PFSK-1 (cell line): ENCODE data around the gene PGA4.

Source experiments
- FOXP2 ChIP-seq: optimal IDR thresholded peaks from 2 replicates; pipeline ENCODE3; 2011; ENCODE audit warnings: borderline replicate concordance, control low read depth, inconsistent platforms; ENCODE audit not compliant: insufficient read depth; ENCODE audit errors: extremely low read length, extremely low read depth
- POLR2AphosphoS5 ChIP-seq: IDR thresholded peaks from 2 replicates; pipeline ENCODE4 v1.6.1; 2012; ENCODE audit warnings: low read depth, mild to moderate bottlenecking, control low read depth, low read length, moderate library complexity
- SIN3A ChIP-seq: IDR thresholded peaks from 2 replicates; pipeline ENCODE4 v1.6.1; 2012; ENCODE audit warnings: mild to moderate bottlenecking, low read length, moderate library complexity, borderline replicate concordance; ENCODE audit not compliant: insufficient read depth
- TAF1 ChIP-seq: IDR thresholded peaks from 2 replicates; pipeline ENCODE4 v1.6.1; 2012; ENCODE audit warnings: low read length, control low read depth, borderline replicate concordance; ENCODE audit not compliant: insufficient read depth
- TF ChIP-seq, protein P1 (sequence below), 2 experiments: IDR thresholded peaks; 2 replicates each; pipeline versions ENCODE4 v1.6.1 to v1.8.0; 2011 to 2012; ENCODE audit warnings: low read depth in 2 of 2, low read length in 2 of 2, control low read depth in 1 of 2, inconsistent platforms in 1 of 2, mild to moderate bottlenecking in 1 of 2, moderate library complexity in 1 of 2; ENCODE audit not compliant: insufficient read depth in 1 of 2

Gene PGA4

DNA sequence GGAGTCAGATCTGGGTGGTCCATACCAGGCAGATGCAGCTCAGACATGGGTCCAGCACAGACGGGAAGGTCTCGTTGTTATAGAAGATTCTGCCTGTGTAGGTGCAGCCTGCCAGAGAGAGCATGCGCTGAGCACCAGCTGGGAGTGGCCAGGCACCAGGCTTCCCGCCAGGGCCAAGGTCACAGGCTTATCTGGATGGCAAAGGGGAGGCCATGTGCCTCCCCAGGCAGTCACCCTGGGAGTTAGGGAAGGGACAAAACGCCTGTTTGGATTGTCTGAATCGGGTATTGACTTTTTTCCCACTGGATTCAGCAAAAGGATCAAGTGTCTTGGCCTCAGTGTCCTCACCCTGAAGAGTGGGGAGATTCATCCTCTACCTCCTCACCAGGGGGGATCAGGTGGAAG, 45.3 kb downstream of the PGA4 start:
- TF ChIP-seq TAF1 (no peak), POLR2AphosphoS5 (no peak), FOXP2 (no peak), SIN3A (no peak)
- TF ChIP-seq, protein P1, sequence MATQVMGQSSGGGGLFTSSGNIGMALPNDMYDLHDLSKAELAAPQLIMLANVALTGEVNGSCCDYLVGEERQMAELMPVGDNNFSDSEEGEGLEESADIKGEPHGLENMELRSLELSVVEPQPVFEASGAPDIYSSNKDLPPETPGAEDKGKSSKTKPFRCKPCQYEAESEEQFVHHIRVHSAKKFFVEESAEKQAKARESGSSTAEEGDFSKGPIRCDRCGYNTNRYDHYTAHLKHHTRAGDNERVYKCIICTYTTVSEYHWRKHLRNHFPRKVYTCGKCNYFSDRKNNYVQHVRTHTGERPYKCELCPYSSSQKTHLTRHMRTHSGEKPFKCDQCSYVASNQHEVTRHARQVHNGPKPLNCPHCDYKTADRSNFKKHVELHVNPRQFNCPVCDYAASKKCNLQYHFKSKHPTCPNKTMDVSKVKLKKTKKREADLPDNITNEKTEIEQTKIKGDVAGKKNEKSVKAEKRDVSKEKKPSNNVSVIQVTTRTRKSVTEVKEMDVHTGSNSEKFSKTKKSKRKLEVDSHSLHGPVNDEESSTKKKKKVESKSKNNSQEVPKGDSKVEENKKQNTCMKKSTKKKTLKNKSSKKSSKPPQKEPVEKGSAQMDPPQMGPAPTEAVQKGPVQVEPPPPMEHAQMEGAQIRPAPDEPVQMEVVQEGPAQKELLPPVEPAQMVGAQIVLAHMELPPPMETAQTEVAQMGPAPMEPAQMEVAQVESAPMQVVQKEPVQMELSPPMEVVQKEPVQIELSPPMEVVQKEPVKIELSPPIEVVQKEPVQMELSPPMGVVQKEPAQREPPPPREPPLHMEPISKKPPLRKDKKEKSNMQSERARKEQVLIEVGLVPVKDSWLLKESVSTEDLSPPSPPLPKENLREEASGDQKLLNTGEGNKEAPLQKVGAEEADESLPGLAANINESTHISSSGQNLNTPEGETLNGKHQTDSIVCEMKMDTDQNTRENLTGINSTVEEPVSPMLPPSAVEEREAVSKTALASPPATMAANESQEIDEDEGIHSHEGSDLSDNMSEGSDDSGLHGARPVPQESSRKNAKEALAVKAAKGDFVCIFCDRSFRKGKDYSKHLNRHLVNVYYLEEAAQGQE (IDR thresholded peaks at IDR 0.05; ENCODE audit: insufficient read depth in 1 of 2, low read depth in 2 of 2, low read length in 2 of 2), result no peak

DNA sequence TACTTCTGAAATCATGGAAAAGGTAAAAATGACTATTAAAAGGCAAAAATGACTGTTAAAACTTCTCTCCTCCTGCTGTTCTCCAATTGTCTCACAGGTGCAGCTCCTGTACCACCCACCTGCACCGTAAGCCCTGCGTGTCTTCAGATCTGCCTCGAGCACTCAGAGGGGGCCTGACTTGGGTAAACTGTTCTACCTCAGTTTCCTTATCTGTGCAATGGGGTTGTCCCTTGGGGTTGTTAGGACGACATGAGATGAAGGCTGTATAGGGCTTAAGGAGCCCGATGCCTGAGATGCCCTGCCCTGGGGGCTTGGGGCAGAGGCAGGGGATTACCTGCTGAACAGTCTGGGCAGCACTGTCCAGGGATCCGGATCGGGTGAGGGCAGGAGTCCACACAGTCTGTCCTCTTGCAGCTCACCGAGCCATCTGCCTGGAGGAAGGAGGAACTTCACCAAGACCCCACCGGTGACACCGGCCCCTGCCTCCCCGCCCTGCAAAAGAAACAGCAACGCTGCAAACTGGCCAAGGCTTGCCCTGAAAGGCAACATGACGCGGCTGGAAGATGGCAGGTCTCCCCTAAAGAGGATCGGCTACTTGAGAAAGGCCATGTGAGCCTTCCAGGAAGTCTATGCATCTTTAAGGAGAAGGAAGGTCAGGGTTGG, 46.6 kb downstream of the PGA4 start:
- TF ChIP-seq, protein P1 (IDR thresholded peaks at IDR 0.05; ENCODE audit: insufficient read depth in 1 of 2, low read depth in 2 of 2, low read length in 2 of 2), result no peak
- TF ChIP-seq TAF1 (no peak), FOXP2 (no peak), POLR2AphosphoS5 (no peak), SIN3A (no peak)

DNA sequence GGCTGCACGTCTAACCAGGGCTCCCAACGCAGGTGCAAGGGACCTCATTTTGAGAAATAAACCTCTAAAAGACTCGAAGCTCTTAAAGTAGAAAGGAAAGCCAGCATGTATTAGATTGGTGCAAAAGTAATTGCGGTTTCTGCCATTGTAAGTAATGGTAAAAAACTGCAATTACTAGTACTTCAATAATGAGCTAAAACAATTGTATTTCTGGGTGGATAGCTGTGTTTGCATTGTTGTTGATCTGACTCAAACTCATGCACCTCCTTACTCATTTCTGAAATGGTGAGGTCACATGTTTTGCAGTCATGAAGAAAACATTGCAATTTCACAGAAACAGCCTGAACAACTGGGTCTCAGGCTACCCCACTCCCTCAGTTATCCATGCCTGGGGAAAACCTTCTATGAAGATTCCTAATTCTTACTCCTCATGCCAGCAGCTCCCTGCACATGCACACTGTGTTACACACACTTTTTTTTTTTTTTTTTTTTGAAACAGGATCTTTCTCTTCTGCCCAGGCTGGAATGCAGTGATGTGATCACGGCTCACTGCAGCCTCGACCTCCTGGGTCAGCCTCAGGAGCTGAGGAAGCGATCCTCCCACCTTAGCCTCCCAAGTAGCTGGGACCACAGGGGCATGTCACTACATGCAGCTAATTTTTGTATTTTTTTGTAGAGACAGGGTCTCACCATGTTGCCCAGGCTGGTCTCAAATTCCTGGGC, 48.4 kb downstream of the PGA4 start:
- TF ChIP-seq SIN3A (no peak), TAF1 (no peak), POLR2AphosphoS5 (no peak)
- TF ChIP-seq, protein P1 (IDR thresholded peaks at IDR 0.05; ENCODE audit: insufficient read depth in 1 of 2, low read depth in 2 of 2, low read length in 2 of 2), result no peak

DNA sequence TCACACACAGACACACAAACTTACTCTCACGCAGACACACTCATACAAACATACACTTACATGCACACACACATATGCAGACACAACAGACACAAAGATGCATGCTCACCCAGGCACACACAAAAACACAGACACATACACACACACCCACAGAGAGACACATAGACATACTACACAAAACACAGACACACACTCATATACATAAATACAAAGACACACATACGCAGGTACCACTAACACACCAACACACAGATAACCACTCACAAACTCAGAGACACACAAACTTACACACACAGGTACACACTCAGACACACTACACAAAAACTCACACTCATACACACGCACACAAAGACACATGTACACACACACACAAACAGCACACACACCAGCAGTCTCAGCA, 50.6 kb downstream of the PGA4 start:
- no peak for TF ChIP-seq FOXP2
- TF ChIP-seq SIN3A, result no peak
- TF ChIP-seq, protein P1 (IDR thresholded peaks at IDR 0.05; ENCODE audit: insufficient read depth in 1 of 2, low read depth in 2 of 2, low read length in 2 of 2), result no peak
- no peak for TF ChIP-seq POLR2AphosphoS5
- TF ChIP-seq TAF1, result no peak
